Raji (cell line): Measurements from ENCODE around the gene EXOC6B.

Experiments used
- POLR2A ChIP-seq: IDR thresholded peaks from 2 replicates; pipeline ENCODE4 v1.6.1; 2011; ENCODE audit warnings: low read depth, low read length, control low read depth; ENCODE audit not compliant: insufficient read depth

Gene EXOC6B

DNA sequence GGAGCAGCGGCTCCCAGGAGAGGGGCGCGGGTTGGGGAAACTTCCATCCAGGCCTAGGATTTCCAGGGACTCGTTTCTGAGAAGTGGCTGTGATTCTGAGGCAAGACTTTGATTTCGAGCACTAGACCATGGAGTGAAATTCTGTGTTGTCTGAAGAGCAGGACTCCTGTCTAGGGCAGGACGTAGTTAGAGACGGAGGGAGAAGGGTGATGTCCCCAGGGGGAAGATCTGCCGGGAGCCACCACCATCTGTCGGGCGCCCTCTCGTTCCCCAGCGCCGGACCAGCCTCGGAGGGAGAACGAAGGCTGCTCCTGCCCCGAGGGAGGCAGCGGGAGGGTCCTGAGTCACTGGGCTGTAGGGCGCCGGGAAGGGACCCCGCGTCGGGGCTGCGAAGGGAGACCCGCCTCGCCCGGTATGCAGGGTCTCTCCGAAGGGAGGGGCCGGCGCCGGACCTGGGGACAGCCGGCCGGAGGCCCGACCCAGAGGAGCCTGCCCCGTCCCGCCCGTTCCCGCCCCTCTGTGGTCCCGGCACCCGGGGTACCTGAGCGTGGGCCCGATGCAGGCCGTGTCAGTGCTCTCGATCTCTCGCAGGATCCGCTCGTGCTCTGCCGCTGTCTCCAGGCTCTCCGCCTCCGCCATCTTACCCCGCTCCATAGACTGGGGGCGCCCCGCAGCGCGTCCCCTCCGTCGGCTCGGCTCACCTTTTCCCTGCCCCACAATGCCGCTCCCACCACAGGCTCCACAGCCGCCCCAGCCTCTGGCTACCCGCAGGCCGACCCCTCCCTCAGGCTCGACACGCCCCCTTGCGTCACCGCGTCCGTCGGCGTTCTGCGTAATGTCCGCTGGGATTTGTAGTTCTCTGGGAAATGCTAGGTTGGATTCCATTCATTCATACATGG lies at the start of gene EXOC6B:
EXOC6B (minus strand) TSS at position 777 of the 899 bp plus-strand sequence.
- TF ChIP-seq POLR2A: peak; percentile 62

GRCh38 chr2:72871880-72872279 lies 46.0 kb upstream of the EXOC6B start:
- TF ChIP-seq POLR2A: no peak

GRCh38 chr2:72871060-72871459 lies 45.2 kb upstream of the EXOC6B start:
- TF ChIP-seq POLR2A: no peak

DNA sequence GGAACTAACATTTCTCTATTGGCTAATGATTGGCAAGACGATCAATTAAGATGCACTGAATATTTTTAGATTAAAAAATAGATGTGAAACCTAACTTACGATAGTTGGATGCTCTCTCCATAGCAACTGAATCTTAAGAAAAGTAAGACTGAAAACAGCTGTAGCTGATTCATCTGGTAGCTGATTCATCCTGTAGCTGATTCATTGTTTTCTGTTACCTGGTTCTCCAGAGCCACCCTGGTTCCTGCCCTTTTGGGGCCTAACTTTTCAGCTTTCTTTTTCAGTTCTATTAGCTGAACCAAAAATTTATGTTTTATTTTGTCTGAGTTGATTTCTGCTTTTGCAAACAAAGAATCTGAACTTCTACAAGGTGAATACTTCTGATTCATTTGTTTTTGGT lies 38.7 kb upstream of the EXOC6B start:
- no peak for TF ChIP-seq POLR2A

GRCh38 chr2:72863046-72863445 lies 37.2 kb upstream of the EXOC6B start:
- no peak for TF ChIP-seq POLR2A

DNA sequence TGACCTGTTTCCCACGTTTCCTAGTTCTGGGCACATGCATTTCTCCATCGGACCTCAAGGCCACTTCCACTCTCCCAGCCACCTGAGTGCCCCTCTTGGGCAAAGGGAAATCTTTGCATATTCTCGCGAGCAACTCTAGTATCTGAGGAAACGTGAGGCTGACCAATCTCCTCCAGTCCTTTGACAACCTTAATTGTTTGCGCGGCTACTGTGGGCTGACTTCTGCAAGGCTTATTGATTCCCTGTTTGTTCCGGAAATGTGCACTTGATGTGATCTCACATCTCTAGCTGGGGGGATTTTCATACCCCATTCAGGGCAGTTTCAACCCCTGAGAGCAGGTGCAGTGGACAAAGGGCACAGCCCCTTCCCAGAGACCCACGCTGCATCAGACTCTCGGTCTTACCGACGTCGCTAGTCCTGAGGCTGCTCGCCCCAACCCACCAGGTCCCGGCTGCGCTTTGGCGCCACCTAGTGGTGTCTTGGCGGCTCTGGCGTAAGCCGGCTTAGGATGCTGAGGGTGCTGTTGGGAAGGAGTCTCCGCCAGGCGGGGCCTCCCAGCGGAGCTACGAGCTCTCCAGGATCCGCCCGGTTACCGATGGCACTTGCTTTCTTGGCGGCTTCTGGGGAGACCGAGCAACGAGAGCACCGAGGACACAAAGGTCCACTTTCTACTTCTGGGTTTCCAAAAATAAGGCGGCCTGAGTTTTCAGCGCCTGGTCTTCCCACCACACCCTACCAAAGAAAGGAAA lies 36.6 kb upstream of the EXOC6B start:
- no peak for TF ChIP-seq POLR2A

DNA sequence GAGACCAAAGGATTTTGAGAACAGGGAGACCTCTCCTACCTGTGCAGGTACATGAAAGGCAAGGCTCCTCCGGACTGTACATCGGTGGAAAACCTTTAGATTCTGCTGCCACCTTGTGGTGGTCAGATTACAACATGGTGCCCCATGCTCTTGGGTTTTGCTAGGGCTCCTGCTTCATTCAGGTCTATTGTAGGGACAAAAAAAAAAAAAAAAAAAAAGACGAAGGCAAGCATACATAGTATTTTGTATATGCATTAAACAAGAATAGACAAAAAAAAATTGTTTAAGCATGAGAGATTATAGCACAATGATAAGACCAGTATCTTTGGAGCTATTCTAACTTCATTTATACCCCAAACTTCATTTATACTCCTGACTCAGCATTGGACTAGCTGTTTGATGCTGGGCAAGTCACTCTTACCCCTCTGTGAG lies 34.0 kb upstream of the EXOC6B start:
- no peak for TF ChIP-seq POLR2A

GRCh38 chr2:72851333-72851732 lies 25.5 kb upstream of the EXOC6B start:
- no peak for TF ChIP-seq POLR2A

DNA sequence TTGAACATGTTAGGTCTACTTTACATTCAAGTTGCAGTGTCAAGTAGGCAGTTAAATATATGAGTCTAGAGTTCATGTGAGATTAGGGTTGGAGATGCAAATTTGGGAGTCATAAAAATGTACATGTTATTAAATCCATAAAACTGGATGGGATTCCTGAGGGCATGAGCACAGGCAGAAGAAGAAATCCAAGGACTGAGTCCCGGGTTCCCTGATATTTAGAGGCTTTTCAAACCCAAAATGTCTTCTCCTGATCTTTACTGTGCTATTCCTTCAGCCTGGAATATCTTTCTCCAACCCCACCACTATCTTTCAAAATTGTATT lies 23.3 kb upstream of the EXOC6B start:
- no peak for TF ChIP-seq POLR2A

GRCh38 chr2:72848436-72849137 lies 22.8 kb upstream of the EXOC6B start:
- no peak for TF ChIP-seq POLR2A

DNA sequence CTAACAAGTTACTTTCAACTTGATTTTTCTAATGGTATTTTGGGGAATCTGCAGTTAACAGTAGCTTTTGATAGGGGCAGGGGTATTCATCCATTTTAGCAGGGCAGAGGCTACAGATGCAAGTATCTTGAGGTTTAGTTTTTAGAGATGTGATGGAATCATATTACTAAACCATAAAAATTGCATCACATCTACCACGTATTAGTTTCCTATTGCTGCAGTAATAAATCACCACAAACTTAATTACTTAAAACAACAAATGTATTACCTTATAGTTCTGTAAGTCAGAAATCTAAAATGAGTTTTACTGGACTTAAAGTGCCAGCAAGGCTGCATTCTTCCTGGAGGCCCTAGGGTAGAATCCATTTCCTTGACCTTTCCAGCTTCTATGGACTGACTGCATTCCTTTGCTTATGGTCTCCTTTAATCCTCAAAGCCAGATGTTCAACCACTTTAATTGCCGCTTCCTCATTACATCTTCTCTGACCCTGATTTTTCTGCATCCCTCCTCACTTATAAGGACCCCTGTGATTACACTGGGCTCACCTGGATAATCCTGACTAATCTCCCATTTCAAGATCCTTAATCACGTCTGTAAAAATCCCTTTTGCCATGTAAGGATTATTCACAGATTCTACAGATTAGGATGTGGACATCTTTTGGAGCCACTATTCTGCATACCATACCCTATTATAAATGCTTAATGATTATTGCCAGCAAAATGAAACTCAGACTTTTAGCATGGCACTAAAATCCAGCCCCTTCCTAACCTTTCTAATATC lies 21.9 kb upstream of the EXOC6B start:
- TF ChIP-seq POLR2A: no peak

DNA sequence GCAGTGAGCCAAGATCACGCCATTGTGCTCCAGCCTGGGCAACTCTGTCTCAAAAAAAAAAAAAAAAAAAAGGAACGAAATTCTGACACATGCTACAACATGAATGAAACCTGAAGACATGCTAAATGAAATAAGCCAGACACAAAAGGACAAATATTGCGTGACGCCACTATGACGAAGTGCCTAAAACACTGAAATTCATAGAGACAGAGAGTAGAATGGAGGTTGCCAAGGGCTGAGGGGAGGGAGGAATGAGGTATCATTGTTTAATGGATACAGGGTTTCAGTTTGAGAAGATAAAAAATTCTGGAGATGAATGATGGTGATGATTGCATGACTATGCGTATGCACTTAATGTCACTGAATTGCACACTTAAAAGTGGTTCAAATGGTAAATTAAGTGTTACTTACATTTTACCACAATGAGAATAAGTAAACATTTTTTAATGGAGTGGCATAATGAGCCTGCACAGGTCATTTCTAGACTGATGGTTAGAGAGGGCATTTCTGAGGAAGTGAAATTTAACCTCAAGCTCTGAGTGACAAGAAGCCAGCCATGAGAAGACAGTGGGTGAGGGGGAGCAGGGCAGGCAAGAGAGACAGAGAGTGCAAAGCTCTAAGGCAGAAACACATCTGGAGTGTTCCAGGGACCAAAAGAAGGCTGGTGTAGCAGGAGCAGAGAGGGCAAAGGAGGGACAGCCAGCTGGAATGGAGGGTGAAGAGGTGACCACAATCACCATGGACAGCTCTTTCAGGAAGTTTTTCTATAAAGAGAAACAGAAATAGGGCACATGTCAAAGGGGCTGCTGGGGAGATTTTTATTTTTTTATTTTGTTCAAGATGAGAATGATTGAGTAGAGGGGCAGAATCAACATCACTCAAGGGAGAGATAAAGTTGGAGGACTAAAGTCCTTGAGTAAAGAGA lies 20.6 kb upstream of the EXOC6B start:
- no peak for TF ChIP-seq POLR2A

DNA sequence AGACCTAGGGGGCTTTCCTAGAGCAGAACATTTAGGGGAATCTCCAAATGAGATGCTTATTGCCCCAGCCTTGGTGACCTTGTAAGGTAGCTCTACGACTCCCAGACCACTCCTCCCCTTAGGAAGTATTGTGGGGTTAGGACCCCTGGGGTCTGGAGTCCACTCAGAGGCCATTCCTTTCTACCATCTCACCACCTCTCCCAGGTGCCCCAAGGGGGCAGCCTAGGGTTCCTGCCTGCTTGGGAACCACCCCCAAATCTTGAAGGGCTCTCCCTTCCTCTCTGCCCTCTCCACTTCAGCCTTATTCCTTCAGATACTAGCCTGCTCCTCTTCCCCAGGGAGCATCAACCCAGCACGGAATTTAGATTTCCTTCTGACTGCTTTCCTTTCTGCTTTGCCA lies 17.5 kb upstream of the EXOC6B start:
- TF ChIP-seq POLR2A: no peak
